Amniotic stem cell (primary cell): Measurements from ENCODE around the gene AMBP.
A peak's percentile ranks its signal among the peaks of the same experiment; 100 is the strongest.

ENCODE experiments used
- DNase-seq: peaks from one replicate; lab custom pipeline; 2025; lab: John Stamatoyannopoulos, UW

Gene AMBP

DNA sequence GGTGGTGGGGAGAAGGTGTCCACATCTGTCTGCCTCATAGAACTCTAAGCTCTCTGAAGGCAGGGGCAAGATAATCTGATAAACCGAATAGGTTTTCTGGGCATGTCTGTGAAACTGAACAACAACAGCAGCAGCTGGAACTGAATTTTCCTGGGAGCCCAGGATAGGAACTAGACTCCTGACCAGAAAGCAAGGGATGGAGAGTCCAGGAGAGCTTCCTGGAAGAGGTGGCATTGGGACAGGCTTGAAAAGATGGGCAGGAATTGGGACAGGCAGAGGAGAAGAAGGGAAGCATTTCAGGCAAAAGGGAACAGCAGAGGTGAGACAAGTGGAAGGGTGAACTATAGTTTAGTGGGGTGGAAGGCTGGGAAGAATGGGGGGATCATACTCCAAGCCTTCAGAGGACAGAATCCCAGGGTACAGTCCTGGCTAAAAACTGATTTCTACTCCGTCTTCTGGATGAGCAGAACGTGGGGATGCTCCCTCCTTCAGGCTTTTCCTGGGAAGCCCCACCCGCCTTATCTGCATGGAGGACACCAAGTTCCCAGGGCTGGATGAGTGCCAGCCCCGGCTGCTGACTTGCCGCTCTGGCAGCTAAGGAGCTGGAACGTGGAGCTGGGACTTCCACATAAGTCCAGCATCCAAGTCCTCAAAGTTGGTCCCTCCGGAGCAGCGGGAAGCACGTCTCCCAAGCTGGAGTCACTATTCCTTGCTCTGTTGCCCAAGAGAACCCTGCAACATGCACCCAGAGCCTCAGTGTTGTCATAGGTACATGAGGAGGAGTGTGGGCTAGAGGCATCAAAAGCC is 34.9 kb upstream of the AMBP start:
- no peak for DNase-seq

- DNase-seq: no peak
Observed at GRCh38 chr9:114112325-114112724, 34.2 kb upstream of the AMBP start.

DNA sequence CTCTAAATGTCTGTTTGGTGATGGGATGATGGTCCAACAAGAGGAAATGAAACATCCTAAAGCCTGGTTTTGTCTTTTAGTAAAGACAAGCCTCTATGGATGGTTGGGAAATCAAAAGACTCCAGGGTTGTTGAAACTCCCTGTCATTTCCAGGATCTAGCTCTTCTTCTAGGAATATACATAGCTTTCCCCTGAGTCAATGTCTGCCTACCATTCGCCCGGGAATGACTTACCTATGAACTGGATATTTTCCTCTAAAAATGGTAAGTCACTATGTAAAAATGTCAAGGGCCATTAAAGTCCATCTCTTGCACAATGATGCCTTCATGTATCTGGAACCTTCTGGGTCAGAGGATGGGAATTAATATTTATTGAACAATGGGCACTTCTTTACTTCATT is 32.1 kb upstream of the AMBP start:
- no peak for DNase-seq

DNA sequence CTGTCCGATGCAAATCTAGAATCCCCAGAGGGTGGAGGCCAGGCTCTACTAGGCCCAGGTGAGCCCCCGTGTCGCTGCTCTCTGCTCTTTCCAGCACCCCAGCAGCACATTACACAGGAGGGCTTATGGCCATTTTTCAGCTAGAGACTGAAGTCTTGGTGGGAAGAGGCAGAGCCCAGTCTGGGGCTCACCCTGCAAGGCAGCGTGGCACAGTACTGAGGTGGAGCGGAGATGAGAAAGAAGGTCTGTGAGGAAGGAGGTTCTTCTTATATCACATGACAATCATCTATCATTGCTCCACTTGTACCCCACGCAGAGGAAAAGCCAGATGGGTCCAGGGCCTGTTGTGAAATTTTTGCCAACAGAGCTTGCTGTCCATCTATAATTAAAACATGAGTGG is 31.0 kb upstream of the AMBP start:
- DNase-seq: no peak

GRCh38 chr9:114108016-114108833 is 30.1 kb upstream of the AMBP start:
- peak; percentile 46 for DNase-seq

DNA sequence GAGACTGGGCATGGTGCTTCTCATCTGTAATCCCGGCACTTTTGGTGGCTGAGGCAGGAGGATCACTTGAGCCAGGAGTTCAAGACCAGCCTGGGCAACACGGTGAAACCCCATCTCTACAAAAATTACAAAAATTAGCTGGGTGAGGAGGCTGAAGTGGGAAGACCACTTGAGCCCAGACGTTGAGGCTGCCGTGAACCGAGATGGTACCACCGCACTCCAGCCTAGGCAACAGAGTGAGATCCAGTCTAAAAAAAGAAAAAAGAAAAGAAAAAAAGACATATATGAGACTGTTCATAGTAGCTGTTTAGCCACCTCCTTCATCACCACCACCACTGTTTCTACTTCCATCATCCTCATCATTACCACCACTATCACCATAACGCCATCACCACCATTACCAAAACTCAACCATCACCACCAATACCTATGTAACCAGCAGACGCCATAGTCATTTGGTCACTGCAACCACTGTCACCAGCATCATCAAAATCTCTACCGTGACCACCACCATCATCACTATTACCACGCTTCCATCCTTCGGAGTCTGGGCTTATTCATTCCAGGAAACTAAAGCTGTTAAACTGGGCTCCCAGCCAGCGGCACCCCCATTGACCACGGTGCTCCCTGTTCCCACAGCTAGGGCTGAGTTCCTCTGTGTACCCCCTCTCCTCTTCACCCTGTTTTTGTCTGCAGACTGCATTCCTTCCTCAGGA is 29.3 kb upstream of the AMBP start:
- DNase-seq: no peak

DNA sequence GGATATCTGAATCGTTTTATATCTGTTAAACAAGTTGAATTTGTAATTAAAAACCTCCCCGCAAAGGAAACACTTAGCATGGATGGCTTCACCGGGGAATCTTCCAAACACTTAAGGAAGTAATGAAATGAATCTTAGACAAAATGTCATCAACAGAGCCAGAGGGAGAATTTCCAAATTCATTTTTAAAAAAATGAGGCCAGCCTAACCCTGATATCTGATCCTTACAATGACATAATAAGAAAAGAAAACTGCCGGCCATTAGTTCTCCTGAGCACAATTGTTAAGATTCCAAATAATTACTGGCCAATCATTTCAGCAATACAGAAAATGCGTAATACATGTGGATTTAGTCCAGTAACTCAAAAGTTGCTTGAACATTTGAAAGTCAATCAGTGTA is 27.1 kb upstream of the AMBP start:
- DNase-seq: no peak

GRCh38 chr9:114102484-114102883 is 24.4 kb upstream of the AMBP start:
- no peak for DNase-seq

GRCh38 chr9:114100536-114100935 is 22.4 kb upstream of the AMBP start:
- no peak for DNase-seq

- DNase-seq: no peak
Observed at GRCh38 chr9:114099669-114100270, 21.7 kb upstream of the AMBP start.

GRCh38 chr9:114098936-114099668 is 21.0 kb upstream of the AMBP start, which contains the start of gene KIF12:
Gene KIF12 (minus strand): TSS chr9:114099292. CDS start chr9:114099276, 16 bp downstream.
- no peak for DNase-seq

DNA sequence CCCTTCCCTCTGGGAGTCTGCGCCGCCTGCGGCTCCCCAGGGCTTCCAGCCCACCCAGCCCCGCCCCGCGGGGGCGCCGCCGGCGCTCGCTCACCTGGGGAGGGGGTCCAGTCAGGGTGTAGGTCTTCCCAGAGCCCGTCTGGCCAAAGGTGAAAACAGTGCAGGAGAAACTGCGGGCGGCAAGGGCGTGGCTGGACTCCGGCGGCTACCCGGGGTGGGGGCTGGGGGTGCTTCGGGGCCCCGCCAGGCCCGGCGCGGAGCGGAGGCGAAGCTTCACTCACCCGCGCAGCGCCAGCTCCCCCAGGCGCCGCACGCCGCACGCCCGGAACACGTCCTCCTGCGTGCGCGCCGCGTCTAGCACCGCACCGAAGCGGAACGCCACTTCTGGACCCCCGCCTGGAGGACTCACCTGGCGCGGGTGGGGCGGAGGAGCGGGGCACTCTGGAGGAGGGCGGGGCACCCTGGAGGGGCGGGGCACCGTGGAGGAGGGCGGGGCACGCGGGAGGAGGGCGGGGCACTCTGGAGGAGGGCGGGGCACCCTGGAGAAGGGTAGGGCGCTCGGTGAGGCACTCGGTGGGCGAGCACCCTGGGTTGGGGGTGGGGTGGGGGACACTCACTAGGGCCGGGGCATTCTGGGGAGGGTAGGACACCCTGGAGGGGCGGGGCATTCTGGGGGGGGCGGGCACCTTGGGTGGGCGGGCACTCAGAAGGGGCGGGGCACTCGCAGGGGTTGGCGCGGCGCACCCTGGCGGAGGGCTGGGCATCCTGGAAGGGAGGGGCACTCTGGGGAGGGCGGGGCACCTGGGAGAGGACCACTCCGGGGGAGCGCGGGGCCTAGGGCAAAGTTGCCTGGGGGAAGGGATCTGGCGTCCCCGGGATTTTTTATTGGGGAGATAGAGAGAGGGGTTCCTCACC is 20.2 kb upstream of the AMBP start:
- DNase-seq: no peak

DNA sequence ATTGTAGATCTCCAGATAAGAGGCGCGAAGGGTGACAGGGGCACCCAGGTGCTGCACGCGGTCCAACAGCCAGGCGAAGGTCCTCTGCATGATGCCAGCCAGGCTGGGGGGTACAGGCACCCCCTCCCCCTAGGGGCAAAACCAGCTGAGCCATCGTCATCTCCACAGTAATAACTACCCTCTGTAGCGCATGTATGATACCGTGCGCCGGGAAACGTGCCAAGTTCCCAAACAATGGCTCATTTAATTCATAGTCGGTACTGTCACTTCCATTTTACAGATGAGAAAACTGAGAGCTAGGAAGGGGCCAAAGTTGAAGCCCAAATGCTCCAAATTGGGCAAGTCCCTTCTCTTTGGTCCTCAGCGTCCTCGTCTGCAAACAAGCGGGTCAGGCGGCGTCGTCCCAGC is 19.5 kb upstream of the AMBP start:
- no peak for DNase-seq

DNA sequence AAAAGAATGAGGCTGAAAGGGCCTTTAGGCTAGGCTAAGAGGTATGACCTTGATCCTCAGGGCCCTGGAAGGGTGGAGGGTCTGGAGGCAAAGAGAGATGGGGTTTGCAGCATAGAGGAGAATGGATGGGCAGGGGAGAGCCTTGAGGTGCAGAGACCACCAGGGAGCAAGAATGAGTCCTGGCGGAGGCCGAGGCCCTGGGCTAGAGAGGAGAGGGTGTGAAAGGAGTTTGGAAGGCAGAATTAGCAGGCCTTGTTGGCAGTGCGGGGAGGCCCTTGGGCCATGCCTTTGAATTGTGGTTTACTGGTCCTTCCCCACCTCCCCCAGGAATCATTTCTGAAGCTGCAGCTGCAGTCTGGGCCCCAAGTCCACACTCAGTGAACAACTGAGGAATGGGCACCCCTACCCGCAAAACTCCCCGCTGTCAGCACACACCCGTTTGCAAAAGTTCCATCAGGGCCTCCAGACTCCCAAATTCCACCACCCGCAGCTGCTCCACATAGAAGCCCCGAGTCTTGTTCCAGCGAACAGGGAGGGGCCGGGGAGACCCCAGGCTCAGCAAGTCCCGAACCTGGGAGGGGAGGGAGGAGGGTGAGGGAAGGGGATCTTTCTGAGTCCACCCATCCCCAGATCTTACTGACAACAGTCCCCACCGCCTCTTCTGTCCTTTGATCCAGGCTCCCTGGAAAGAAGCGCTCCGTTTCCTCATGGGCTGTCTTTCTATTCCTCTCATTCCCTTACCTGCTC is 18.9 kb upstream of the AMBP start:
- no peak for DNase-seq

DNA sequence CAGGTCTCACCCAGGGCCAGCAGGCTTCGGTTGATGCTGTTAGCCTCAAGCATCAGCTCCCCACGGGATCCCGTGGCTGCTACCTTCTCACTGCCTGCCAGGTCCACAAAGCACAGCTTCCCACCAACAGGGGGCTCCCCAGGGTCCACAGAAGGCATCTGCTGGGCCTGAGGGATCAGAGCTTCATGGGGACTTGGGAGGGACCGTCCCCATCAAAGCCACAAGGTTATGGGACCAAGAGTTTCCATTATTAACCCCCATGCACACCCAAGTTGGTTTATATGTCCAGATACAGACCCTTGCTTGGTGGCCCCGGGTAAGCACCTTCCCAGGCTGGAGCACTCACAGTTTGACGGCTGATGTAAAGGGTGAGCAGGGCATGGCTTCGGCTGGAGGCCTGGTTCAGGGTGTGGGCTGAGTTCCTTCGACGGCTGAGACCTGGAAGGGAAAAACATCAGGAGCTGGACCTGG is 18.0 kb upstream of the AMBP start:
- DNase-seq: no peak

GRCh38 chr9:114094971-114095370 is 16.9 kb upstream of the AMBP start:
- DNase-seq: no peak

DNA sequence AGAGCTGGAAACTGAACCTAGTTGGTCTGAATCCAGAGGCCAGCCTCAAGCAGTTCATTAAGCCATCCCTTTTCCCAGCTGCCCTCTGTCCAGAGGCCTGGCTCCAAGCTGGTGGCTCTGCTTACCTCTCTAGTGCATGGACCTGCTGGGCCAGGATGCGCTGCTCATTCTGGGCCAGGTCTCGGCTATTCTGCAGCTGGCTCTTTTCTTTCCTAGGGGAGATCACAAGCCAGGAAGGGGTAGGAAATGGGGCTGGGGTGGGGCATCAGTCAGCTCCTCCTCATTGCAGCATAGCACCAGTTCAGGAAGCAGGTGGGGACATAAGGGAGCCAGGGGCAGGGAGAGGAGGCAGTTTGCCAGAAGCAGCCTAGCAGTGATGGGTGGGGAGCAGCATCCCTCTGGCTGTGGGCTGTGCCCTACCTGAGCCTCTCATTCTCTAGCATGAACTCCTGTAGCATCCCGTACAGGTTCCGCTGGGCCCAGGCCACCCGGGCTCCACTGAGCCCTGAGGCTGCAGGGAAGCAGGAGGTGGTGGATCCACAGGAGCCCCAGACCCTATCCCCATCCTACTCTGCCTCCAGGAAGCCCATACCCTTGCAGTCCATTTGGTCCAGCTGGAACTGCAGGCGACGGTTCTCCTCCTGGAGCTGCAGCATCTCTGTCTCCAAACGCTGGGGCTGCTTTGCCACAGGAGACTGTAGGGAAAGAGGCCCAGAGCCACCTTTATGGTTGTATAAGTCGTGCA is 15.8 kb upstream of the AMBP start:
- DNase-seq: no peak

- no peak for DNase-seq
Observed at GRCh38 chr9:114093031-114093471, 15.0 kb upstream of the AMBP start.

DNA sequence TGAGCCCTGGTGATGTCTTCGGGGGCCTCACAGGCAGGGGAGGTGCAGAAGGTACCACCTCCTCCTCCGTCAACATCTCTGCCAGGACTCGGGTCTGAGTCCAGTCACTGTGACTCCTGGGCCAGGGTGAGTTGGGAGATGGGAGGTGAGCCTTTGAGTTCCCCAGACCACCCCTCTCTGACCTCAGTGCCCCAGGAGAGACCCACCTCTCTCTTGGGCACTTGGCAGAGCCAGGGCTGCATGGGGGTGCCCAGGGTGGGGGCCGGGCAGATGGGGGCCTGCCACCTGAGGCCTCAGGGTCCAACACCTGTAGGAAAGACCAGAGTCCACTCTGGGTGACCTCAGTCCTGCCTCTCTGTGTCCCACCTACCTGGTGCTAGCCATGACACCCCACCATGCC is 14.2 kb upstream of the AMBP start:
- no peak for DNase-seq
